Measurements from ENCODE around the gene ARNT2.

- TF ChIP-seq POLR2A (IDR thresholded peaks at IDR 0.05; ENCODE audit: low read depth, low read length) (no peak), POLR2AphosphoS5 (IDR thresholded peaks at IDR 0.05; ENCODE audit: low read depth, low read length) (no peak), TAF1 (IDR thresholded peaks at IDR 0.05; ENCODE audit: low read depth, low read length) (no peak), POU2F2 (IDR thresholded peaks at IDR 0.05; ENCODE audit: low read depth, low read length) (no peak), PAX5 (IDR thresholded peaks at IDR 0.05; ENCODE audit: insufficient read depth, low read length, severe bottlenecking) (no peak)
These were observed 21.9 kb upstream of the ARNT2 start for GRCh38 chr15:80382285-80382684.
